Cardiac fibroblast (primary cell): Measurements from ENCODE around the gene ABCC8.

Experiments used
- DNase-seq, 2 donors: peaks; one replicate each; pipeline versions ENCODE4 v3.0.0 to v3.0.0-alpha.2; 2010; ENCODE audit warnings: low read depth in 2 of 2
- H3K4me3 ChIP-seq, 2 donors: replicated peaks in 1 of 2; 1 replicate in 1 of 2; 2 replicates in 1 of 2; pipeline ENCODE4 v1.5.1; 2011; ENCODE audit warnings: low read depth in 2 of 2, low read length in 2 of 2, mild to moderate bottlenecking in 2 of 2, moderate library complexity in 1 of 2
- CTCF ChIP-seq: IDR thresholded peaks from one replicate; pipeline ENCODE4 v1.5.1; 2011; ENCODE audit warnings: low read depth, mild to moderate bottlenecking, low read length, inconsistent platforms

The ABCC8 gene

GRCh38 chr11:17506942-17507341, 30.3 kb upstream of the ABCC8 start:
- no peak for TF ChIP-seq CTCF

GRCh38 chr11:17506314-17506713, 29.7 kb upstream of the ABCC8 start:
- DNase-seq, result no peak
- H3K4me3 ChIP-seq, result no peak overlapping the region
- no peak for TF ChIP-seq CTCF

More at GRCh38 chr11:17506942-17507341, 30.3 kb upstream of the ABCC8 start:
- DNase-seq, result no peak
- no peak overlapping the region for H3K4me3 ChIP-seq

GRCh38 chr11:17505146-17505545, 28.5 kb upstream of the ABCC8 start:
- TF ChIP-seq CTCF, result no peak
- no peak for DNase-seq
- no peak overlapping the region for H3K4me3 ChIP-seq

- no peak overlapping the region for H3K4me3 ChIP-seq
- peak; percentile 98 for TF ChIP-seq CTCF
- peak; percentile 77 for DNase-seq
These were observed 27.9 kb upstream of the ABCC8 start for GRCh38 chr11:17504330-17505107.

- H3K4me3 ChIP-seq, result no peak overlapping the region
- no peak for DNase-seq
- TF ChIP-seq CTCF, result no peak
These were observed 26.0 kb upstream of the ABCC8 start for GRCh38 chr11:17502630-17503029.

- DNase-seq, result no peak
- TF ChIP-seq CTCF, result no peak
- H3K4me3 ChIP-seq, result no peak overlapping the region
These were observed 24.0 kb upstream of the ABCC8 start for GRCh38 chr11:17500673-17501072.

GRCh38 chr11:17498475-17498874, 21.8 kb upstream of the ABCC8 start:
- peak; percentile 26 for TF ChIP-seq CTCF

More at GRCh38 chr11:17498475-17498874, 21.8 kb upstream of the ABCC8 start:
- H3K4me3 ChIP-seq, result no peak overlapping the region
- no peak for DNase-seq
